ENCODE measurements around the gene NABP1. TPM values are rescaled to one million over a fixed set of nuclear protein-coding genes. Genes with fewer than 3 reads are reported as not detected.

NABP1 gene
- polyA plus RNA-seq, 1 donor (not counting 4 experiments of a cell fraction or from before 2014, with no cell fraction given), result 29.3 TPM

DNA sequence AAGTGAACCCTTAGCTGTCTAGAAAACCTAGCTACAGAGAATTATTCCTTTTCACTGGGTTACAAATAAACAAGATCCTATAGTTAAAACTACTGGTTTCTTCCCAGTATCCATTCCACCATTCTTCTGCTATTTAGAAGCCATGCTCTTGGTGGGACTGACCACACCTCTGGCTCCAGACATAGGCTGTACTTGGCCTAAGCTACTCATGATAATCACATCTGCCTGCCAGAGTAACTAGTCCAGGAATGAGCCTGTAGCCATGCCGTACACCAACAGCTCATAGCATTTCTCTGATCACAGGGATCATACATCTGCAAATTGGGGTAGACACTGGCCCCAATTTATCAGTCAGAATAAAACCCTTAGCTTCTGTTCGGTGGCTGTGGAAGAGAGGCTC, 33.7 kb downstream of the NABP1 start:
- Histone ChIP-seq H3K27me3 (ENCODE audit: control insufficient read depth, extremely low read depth, insufficient read depth, low read length) (no peaks in the 10 kb centered on the region), H3K4me1 (ENCODE audit: control insufficient read depth, extremely low read depth, insufficient read depth, low read length) (no peaks in the 10 kb centered on the region), H2AFZ (ENCODE audit: control insufficient read depth, low read length) (no peak overlapping the region), H3K9ac (ENCODE audit: control insufficient read depth, extremely low read depth, insufficient read depth, low read length) (no peak overlapping the region), H3K36me3 (ENCODE audit: control insufficient read depth in 2 of 2, extremely low read depth in 1 of 2, insufficient read depth in 2 of 2, low read length in 2 of 2) (no peaks in the 10 kb centered on the region), H3K4me3 (ENCODE audit: control insufficient read depth in 2 of 3, extremely low read depth in 1 of 3, insufficient read depth in 2 of 3, low read depth in 1 of 3, low read length in 3 of 3) (no peak overlapping the region), H3K79me2 (ENCODE audit: control insufficient read depth, insufficient read depth, low read length) (no peaks in the 10 kb centered on the region), H3K27ac (ENCODE audit: control insufficient read depth, insufficient read depth, low read length) (no peak overlapping the region), H3K9me1 (ENCODE audit: control insufficient read depth, extremely low read depth, insufficient read depth, low read length) (no peaks in the 10 kb centered on the region), H3K9me3 (ENCODE audit: control insufficient read depth, low read depth, low read length) (no peaks in the 10 kb centered on the region), H4K20me1 (ENCODE audit: control insufficient read depth, extremely low read depth, insufficient read depth, low read length) (no peaks in the 10 kb centered on the region), H3K4me2 (ENCODE audit: control insufficient read depth, extremely low read depth, insufficient read depth, low read depth, low read length) (no peak overlapping the region)
- FAIRE-seq (no peak), DNase-seq (ENCODE audit: low read depth, low spot score) (no peak)
- TF ChIP-seq EZH2 (IDR thresholded peaks at IDR 0.05; ENCODE audit: low read length), result no peak
- TF ChIP-seq, protein P1, sequence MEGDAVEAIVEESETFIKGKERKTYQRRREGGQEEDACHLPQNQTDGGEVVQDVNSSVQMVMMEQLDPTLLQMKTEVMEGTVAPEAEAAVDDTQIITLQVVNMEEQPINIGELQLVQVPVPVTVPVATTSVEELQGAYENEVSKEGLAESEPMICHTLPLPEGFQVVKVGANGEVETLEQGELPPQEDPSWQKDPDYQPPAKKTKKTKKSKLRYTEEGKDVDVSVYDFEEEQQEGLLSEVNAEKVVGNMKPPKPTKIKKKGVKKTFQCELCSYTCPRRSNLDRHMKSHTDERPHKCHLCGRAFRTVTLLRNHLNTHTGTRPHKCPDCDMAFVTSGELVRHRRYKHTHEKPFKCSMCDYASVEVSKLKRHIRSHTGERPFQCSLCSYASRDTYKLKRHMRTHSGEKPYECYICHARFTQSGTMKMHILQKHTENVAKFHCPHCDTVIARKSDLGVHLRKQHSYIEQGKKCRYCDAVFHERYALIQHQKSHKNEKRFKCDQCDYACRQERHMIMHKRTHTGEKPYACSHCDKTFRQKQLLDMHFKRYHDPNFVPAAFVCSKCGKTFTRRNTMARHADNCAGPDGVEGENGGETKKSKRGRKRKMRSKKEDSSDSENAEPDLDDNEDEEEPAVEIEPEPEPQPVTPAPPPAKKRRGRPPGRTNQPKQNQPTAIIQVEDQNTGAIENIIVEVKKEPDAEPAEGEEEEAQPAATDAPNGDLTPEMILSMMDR (optimal IDR thresholded peaks at IDR 0.05 in 1 of 3, IDR thresholded peaks at IDR 0.05 in 1 of 3, conservative IDR thresholded peaks at IDR 0.05 in 1 of 3; ENCODE audit: extremely low read depth in 1 of 3, insufficient read depth in 2 of 3, low read length in 3 of 3), result no peak
- dilution Hi-C loops (cut with MboI; ENCODE audit: extremely low pct_ligation_motif_present, low sequenced_read_pairs), result no loop called here

DNA sequence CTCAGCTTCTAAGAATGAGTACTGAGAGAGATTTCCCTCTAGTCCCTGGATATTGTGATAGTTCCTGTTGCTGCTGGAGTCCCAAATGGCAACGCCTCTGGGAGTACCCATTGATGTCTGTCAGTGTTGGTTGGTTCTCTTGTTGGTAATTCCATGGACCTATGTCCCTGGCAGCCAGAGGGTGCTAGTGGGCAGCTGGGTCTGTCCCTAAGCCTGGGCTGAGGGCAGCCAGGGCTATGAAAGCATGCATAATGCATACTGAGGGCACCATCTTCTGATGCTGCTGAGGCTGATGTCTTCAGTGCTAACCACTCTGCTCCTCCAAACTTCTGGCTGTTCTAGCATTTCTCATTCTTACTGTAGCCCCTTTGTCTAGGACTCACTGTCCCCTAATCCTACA, 35.9 kb downstream of the NABP1 start:
- no peak for DNase-seq (ENCODE audit: low read depth, low spot score)

More for the DNA sequence above, 35.9 kb downstream of the NABP1 start:
- no peaks in the 10 kb centered on the region for H3K36me3 ChIP-seq (ENCODE audit: control insufficient read depth in 2 of 2, extremely low read depth in 1 of 2, insufficient read depth in 2 of 2, low read length in 2 of 2)
- no peaks in the 10 kb centered on the region for H3K9me1 ChIP-seq (ENCODE audit: control insufficient read depth, extremely low read depth, insufficient read depth, low read length)
- H3K27me3 ChIP-seq (ENCODE audit: control insufficient read depth, extremely low read depth, insufficient read depth, low read length), result no peaks in the 10 kb centered on the region
- no peak overlapping the region for H3K4me3 ChIP-seq (ENCODE audit: control insufficient read depth in 2 of 3, extremely low read depth in 1 of 3, insufficient read depth in 2 of 3, low read depth in 1 of 3, low read length in 3 of 3)
- no peak overlapping the region for H3K4me2 ChIP-seq (ENCODE audit: control insufficient read depth, extremely low read depth, insufficient read depth, low read depth, low read length)
- H4K20me1 ChIP-seq (ENCODE audit: control insufficient read depth, extremely low read depth, insufficient read depth, low read length), result no peaks in the 10 kb centered on the region
- no peaks in the 10 kb centered on the region for H3K79me2 ChIP-seq (ENCODE audit: control insufficient read depth, insufficient read depth, low read length)
- H3K4me1 ChIP-seq (ENCODE audit: control insufficient read depth, extremely low read depth, insufficient read depth, low read length), result no peaks in the 10 kb centered on the region
- no peak overlapping the region for H3K9ac ChIP-seq (ENCODE audit: control insufficient read depth, extremely low read depth, insufficient read depth, low read length)
- no peak overlapping the region for H3K27ac ChIP-seq (ENCODE audit: control insufficient read depth, insufficient read depth, low read length)
- dilution Hi-C loops (cut with MboI; ENCODE audit: extremely low pct_ligation_motif_present, low sequenced_read_pairs), result no loop called here
- H2AFZ ChIP-seq (ENCODE audit: control insufficient read depth, low read length), result no peak overlapping the region
- H3K9me3 ChIP-seq (ENCODE audit: control insufficient read depth, low read depth, low read length), result no peaks in the 10 kb centered on the region
- peak; percentile 13 for FAIRE-seq
- TF ChIP-seq, protein P1 (optimal IDR thresholded peaks at IDR 0.05 in 1 of 3, IDR thresholded peaks at IDR 0.05 in 1 of 3, conservative IDR thresholded peaks at IDR 0.05 in 1 of 3; ENCODE audit: extremely low read depth in 1 of 3, insufficient read depth in 2 of 3, low read length in 3 of 3), result peak; percentile 10 to 57 (median 12)
- no peak for TF ChIP-seq EZH2 (IDR thresholded peaks at IDR 0.05; ENCODE audit: low read length)

Data from keratinocyte (primary cell).